ENCODE results near the gene NDUFA7. TPM values are rescaled to one million over a fixed set of nuclear protein-coding genes. Genes with fewer than 3 reads are reported as not detected.
A peak's percentile ranks its signal among the peaks of the same experiment; 100 is the strongest.

The NDUFA7 gene
- total RNA-seq, 4 donors from 2014 or later, result 6.9 to 25.9 (median 8.8) TPM; not detected in 1

- no peak for DNase-seq
- TF ChIP-seq POLR2A (IDR thresholded peaks at IDR 0.05) (no peak), CTCF (IDR thresholded peaks at IDR 0.05) (no peak)
- H3K27me3 ChIP-seq, result no peaks in the 10 kb centered on the region
- H3K4me3 ChIP-seq, result no peak overlapping the region
- H3K9me3 ChIP-seq, result no peaks in the 10 kb centered on the region
- peak overlapping the region in 1 of 2 donors; percentile 72 for H3K27ac ChIP-seq
- H3K4me1 ChIP-seq, result peaks cover 0 to 6% of the 10 kb centered on the region in 2 donors
- intact Hi-C loops (cut with DNase I; ENCODE audit: low total_unique reads), result no loop called here
- H3K36me3 ChIP-seq, result no peaks in the 10 kb centered on the region
Measured at GRCh38 chr19:8366121-8366581, 45.0 kb upstream of the NDUFA7 start.

- peak; percentile 62 to 80 for DNase-seq
- H3K27ac ChIP-seq, result peak within 1 kb of the TSS; percentile 49 to 72
- H3K27me3 ChIP-seq, result no peaks in the 10 kb centered on the region
- no peaks in the 10 kb centered on the region for H3K9me3 ChIP-seq
- H3K4me1 ChIP-seq, result peaks cover 0 to 6% of the 10 kb centered on the region in 2 donors
- peak within 1 kb of the TSS; percentile 39 to 40 for H3K4me3 ChIP-seq
- intact Hi-C loops (cut with DNase I; ENCODE audit: low total_unique reads), result no loop called here
- TF ChIP-seq CTCF (IDR thresholded peaks at IDR 0.05), result peak in 1 of 4 experiments; percentile 27
- TF ChIP-seq POLR2A (IDR thresholded peaks at IDR 0.05), result peak in 1 of 2 donors; percentile 52
- no peaks in the 10 kb centered on the region for H3K36me3 ChIP-seq
Measured at GRCh38 chr19:8363803-8364771, 42.9 kb upstream of the NDUFA7 start, which contains the start of gene ANGPTL4. ANGPTL4 (plus strand) TSS chr19:8364155; CDS start chr19:8364322, 167 bp downstream.

GRCh38 chr19:8361921-8362793 is 41.0 kb upstream of the NDUFA7 start:
- H3K27ac ChIP-seq, result peak overlapping the region; percentile 51 to 72

GRCh38 chr19:8360196-8360595 is 39.0 kb upstream of the NDUFA7 start:
- Histone ChIP-seq H3K36me3 (no peaks in the 10 kb centered on the region), H3K27me3 (no peaks in the 10 kb centered on the region), H3K4me3 (no peak overlapping the region), H3K9me3 (no peaks in the 10 kb centered on the region), H3K4me1 (peaks cover 0 to 6% of the 10 kb centered on the region in 2 donors), H3K27ac (no peak overlapping the region)
- TF ChIP-seq CTCF (IDR thresholded peaks at IDR 0.05) (no peak), POLR2A (IDR thresholded peaks at IDR 0.05) (no peak)
- intact Hi-C loops (cut with DNase I; ENCODE audit: low total_unique reads), result no loop called here
- DNase-seq, result no peak

More at GRCh38 chr19:8361921-8362793, 41.0 kb upstream of the NDUFA7 start:
- H3K9me3 ChIP-seq, result no peaks in the 10 kb centered on the region
- DNase-seq, result peak; percentile 88 to 90
- no peaks in the 10 kb centered on the region for H3K36me3 ChIP-seq
- H3K4me3 ChIP-seq, result no peak overlapping the region
- H3K4me1 ChIP-seq, result peaks cover 0 to 6% of the 10 kb centered on the region in 2 donors
- intact Hi-C loops (cut with DNase I; ENCODE audit: low total_unique reads), result no loop called here
- H3K27me3 ChIP-seq, result no peaks in the 10 kb centered on the region
- TF ChIP-seq CTCF (IDR thresholded peaks at IDR 0.05), result no peak
- peak in 1 of 2 donors; percentile 27 for TF ChIP-seq POLR2A (IDR thresholded peaks at IDR 0.05)
